ES-I3 (cell line): ENCODE data around the gene TEX9.
"Not testable (repeated sequence)": the region's sequence is repeated elsewhere in the genome, so short reads cannot be mapped to it uniquely, and the experiment has no call there.

Experiments
- H3K36me3 ChIP-seq: 2 replicates; pipeline ENCODE4 v1.6.1; 2013; ENCODE audit warnings: mild to moderate bottlenecking, low read length, control low read depth, moderate library complexity; ENCODE audit not compliant: insufficient read depth
- H3K4me1 ChIP-seq: 2 replicates; pipeline ENCODE4 v1.6.1; 2013; ENCODE audit warnings: mild to moderate bottlenecking, control low read depth, low read length; ENCODE audit not compliant: insufficient read depth
- H3K9ac ChIP-seq: 2 replicates; pipeline ENCODE4 v1.6.1; 2013; ENCODE audit warnings: low read depth, mild to moderate bottlenecking, low read length, moderate library complexity
- H3K9me3 ChIP-seq: 2 replicates; pipeline ENCODE4 v1.6.1; 2013; ENCODE audit warnings: mild to moderate bottlenecking, low read length, moderate library complexity; ENCODE audit not compliant: control insufficient read depth, insufficient read depth

The TEX9 gene

GRCh38 chr15:56383010-56383409, 17.8 kb downstream of the TEX9 start:
- no peaks in the 10 kb centered on the region for H3K36me3 ChIP-seq
- H3K9me3 ChIP-seq, result no peaks in the 10 kb centered on the region
- H3K9ac ChIP-seq, result no peak overlapping the region
- H3K4me1 ChIP-seq, result no peaks in the 10 kb centered on the region

GRCh38 chr15:56385908-56386307, 20.7 kb downstream of the TEX9 start:
- no peaks in the 10 kb centered on the region for H3K4me1 ChIP-seq
- no peaks in the 10 kb centered on the region for H3K9me3 ChIP-seq
- no peaks in the 10 kb centered on the region for H3K36me3 ChIP-seq
- no peak overlapping the region for H3K9ac ChIP-seq

DNA sequence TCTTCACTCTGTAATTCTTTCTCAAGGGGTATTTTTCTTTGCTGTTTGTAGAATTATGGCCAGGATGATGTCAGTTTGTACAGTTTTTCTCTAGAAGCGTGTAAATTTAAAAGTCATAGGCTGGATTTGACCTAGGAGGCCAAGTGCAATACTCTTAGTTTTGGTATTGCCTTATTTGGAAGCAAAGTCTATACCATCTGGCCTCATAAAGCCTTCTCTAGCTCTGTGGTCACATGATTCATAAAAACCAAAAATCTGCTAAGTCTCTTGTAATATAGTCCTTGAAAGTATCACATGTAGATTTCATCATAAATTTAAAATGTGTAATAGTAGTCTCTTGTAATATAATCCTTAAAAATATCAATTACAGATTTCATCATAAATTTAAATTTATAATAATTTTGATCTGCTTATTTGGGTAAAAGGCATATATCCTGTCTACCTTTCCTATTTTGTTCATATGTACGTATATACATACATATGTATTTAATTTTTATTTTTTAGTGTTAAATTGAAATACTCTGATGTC, 25.6 kb downstream of the TEX9 start:
- Histone ChIP-seq H3K4me1 (no peaks in the 10 kb centered on the region), H3K9me3 (no peaks in the 10 kb centered on the region), H3K36me3 (no peaks in the 10 kb centered on the region), H3K9ac (no peak overlapping the region)

GRCh38 chr15:56393277-56393676, 28.1 kb downstream of the TEX9 start:
- Histone ChIP-seq H3K9me3 (0 out of 2 replicates have a peak, but pooled peaks cover 5% of the 10 kb centered on the region), H3K36me3 (no peaks in the 10 kb centered on the region; the same call in 1 of the 2 replicates), H3K4me1 (no peaks in the 10 kb centered on the region), H3K9ac (no peak overlapping the region)

GRCh38 chr15:56394909-56395308, 29.7 kb downstream of the TEX9 start:
- Histone ChIP-seq H3K9ac (no peak overlapping the region), H3K4me1 (no peaks in the 10 kb centered on the region), H3K9me3 (peaks cover 5% of the 10 kb centered on the region; the same call in 1 of the 2 replicates), H3K36me3 (no peaks in the 10 kb centered on the region; the same call in 1 of the 2 replicates)

GRCh38 chr15:56397325-56397724, 32.1 kb downstream of the TEX9 start:
- not testable (repeated sequence) for H3K9me3 ChIP-seq, H3K9ac ChIP-seq, H3K4me1 ChIP-seq, H3K36me3 ChIP-seq

DNA sequence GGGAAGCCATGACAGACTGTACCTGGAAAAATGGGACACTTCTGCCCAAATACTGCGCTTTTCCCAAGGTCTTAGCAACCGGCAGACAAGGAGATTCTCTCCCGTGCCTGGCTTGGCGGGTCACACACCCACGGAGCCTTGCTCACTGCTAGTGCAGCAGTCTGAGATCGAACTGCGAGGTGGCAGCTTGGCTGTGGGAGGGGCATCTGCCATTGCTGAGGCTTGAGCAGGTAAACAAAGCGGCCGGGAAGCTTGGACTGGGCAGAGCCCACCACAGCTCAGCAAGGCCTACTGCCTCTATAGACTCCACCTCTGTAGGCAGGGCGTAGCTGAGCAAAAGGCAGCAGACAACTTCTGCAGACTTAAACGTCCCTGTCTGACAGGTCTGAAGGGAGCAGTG, 34.0 kb downstream of the TEX9 start:
- not testable (repeated sequence) for H3K36me3 ChIP-seq, H3K4me1 ChIP-seq, H3K9me3 ChIP-seq, H3K9ac ChIP-seq

GRCh38 chr15:56410721-56411120, 45.5 kb downstream of the TEX9 start:
- no peaks in the 10 kb centered on the region for H3K36me3 ChIP-seq
- H3K4me1 ChIP-seq, result no peaks in the 10 kb centered on the region
- H3K9me3 ChIP-seq, result no peaks in the 10 kb centered on the region
- H3K9ac ChIP-seq, result no peak overlapping the region

GRCh38 chr15:56411122-56411749, 46.0 kb downstream of the TEX9 start:
- Histone ChIP-seq H3K9ac (no peak overlapping the region), H3K4me1 (no peaks in the 10 kb centered on the region), H3K9me3 (no peaks in the 10 kb centered on the region), H3K36me3 (no peaks in the 10 kb centered on the region)

- H3K9me3 ChIP-seq, H3K4me1 ChIP-seq, H3K9ac ChIP-seq, H3K36me3 ChIP-seq: not testable (repeated sequence)
Observed at GRCh38 chr15:56413114-56413733, 48.0 kb downstream of the TEX9 start.

GRCh38 chr15:56425276-56425675, 60.0 kb downstream of the TEX9 start:
- Histone ChIP-seq H3K4me1 (no peaks in the 10 kb centered on the region), H3K36me3 (no peaks in the 10 kb centered on the region), H3K9ac (no peak overlapping the region), H3K9me3 (no peaks in the 10 kb centered on the region)

DNA sequence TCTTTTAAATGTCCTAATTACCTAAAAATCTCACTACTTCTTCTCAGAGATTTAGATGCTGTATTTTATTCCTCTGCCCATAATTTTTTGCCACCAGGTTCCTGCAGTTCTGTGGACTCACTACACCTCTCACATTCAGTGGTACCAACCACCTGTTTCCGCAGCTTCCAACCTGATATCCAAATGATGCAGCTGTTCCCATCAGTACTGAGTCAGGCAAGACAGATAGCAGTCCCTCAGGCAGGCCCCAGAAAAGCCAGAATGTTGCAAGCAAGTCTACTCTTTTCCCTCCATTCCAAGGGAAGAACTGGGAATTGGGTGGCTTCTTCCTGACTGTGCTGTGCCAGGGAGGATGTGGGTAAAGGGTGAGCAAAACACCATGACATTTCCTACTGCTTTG, 60.8 kb downstream of the TEX9 start:
- H3K4me1 ChIP-seq, result no peaks in the 10 kb centered on the region
- H3K9me3 ChIP-seq, result no peaks in the 10 kb centered on the region

DNA sequence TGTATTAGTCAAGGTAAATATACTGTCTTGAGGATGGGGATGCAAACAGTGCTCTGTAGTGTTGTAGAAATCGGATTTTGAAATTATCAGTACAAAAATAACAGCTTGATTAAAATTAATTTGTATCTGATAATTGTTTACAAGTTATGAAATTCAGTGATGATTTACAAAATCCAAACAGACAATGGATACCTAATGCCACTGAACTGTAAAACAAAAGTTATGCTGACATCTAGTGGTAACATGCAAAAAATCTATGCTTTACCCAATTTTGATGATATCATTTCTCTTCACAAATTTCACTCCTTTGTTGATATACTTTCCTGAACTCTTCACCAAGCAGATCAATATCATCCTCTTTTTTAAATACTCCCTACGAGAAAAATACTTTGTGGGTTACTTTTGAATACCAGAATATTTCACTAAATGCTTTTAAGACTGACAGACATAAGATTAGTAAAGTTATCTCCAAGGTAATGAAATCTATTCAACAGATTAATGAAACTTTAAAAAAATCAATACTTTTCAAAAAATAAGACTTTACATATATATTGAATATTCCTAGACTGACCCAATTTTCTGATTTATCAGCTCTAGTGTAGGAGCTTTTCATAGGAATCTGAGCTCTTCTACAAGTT, 63.7 kb downstream of the TEX9 start:
- Histone ChIP-seq H3K4me1 (no peaks in the 10 kb centered on the region), H3K9me3 (no peaks in the 10 kb centered on the region), H3K36me3 (no peaks in the 10 kb centered on the region), H3K9ac (no peak overlapping the region)

More for the DNA sequence above, 60.8 kb downstream of the TEX9 start:
- Histone ChIP-seq H3K36me3 (no peaks in the 10 kb centered on the region), H3K9ac (no peak overlapping the region)

- Histone ChIP-seq H3K36me3 (no peaks in the 10 kb centered on the region), H3K4me1 (no peaks in the 10 kb centered on the region), H3K9ac (no peak overlapping the region), H3K9me3 (no peaks in the 10 kb centered on the region)
Observed at GRCh38 chr15:56432304-56432703, 67.1 kb downstream of the TEX9 start.

- Histone ChIP-seq H3K4me1 (no peaks in the 10 kb centered on the region), H3K36me3 (no peaks in the 10 kb centered on the region), H3K9ac (no peak overlapping the region), H3K9me3 (no peaks in the 10 kb centered on the region)
Observed at GRCh38 chr15:56440214-56440770, 75.1 kb downstream of the TEX9 start.
